Endothelial cell of umbilical vein (primary cell): ENCODE results near the gene DLL1. TPM values are rescaled to one million over a fixed set of nuclear protein-coding genes. Genes with fewer than 3 reads are reported as not detected.

Experiments
- BruUV-seq: library from RNA; stranded (reverse); fragments of 400-500 nt; replicated peaks from 2 replicates; lab custom pipeline; 2021; lab: Mats Ljungman, UMichigan
- CTCF ChIA-PET: fragments of 300-600, 350-600 bp; sonication (Branson Sonifier 250); formaldehyde crosslinking; loops from one replicate; lab custom pipeline; 2021; ENCODE audit warnings: antibody characterized with exemption, inconsistent platforms; lab: Charles Lee
- POLR2A ChIA-PET: fragments of 300-600, 350-600 bp; sonication (Branson Sonifier 250); formaldehyde crosslinking; loops from one replicate; lab custom pipeline; 2021; ENCODE audit warnings: antibody characterized with exemption, inconsistent platforms; lab: Charles Lee
- DNase-seq: peaks from one replicate; pipeline ENCODE4 v3.0.0-alpha.2; 2011; ENCODE audit warnings: low read depth, low spot score
- FAIRE-seq: peaks from 2 replicates; lab custom pipeline; 2011; peaks lifted over from hg19 to GRCh38; lab: Jason Lieb, UNC
- H2AFZ ChIP-seq: 2 replicates; pipeline ENCODE4 v1.6.0; 2012; ENCODE audit warnings: low read depth, low read length, control low read depth, inconsistent platforms
- H3K27ac ChIP-seq: 2 replicates; pipeline ENCODE4 v1.5.1; 2011; ENCODE audit warnings: low read depth, mild to moderate bottlenecking, control low read depth, low read length, moderate library complexity; ENCODE audit not compliant: insufficient read depth
- H3K27me3 ChIP-seq, 2 experiments: 2 replicates each; pipeline versions ENCODE4 v1.6.0 to v1.6.1; 2011; ENCODE audit warnings: low read length in 2 of 2, mixed read lengths in 1 of 2; ENCODE audit not compliant: control insufficient read depth in 2 of 2, insufficient read depth in 2 of 2
- H3K36me3 ChIP-seq, 2 experiments: 2 replicates in 1 of 2; 3 replicates in 1 of 2; pipeline ENCODE4 v1.5.1; 2011; ENCODE audit warnings: low read length in 2 of 2, mild to moderate bottlenecking in 1 of 2, moderate library complexity in 1 of 2; ENCODE audit not compliant: control insufficient read depth in 2 of 2, insufficient read depth in 2 of 2; ENCODE audit errors: extremely low read depth in 1 of 2
- H3K4me1 ChIP-seq: 3 replicates; pipeline ENCODE4 v1.5.1; 2011; ENCODE audit warnings: mild to moderate bottlenecking, low read length; ENCODE audit not compliant: control insufficient read depth, insufficient read depth; ENCODE audit errors: extremely low read depth
- H3K4me2 ChIP-seq: 2 replicates; pipeline ENCODE4 v1.6.1; 2011; ENCODE audit warnings: low read length, control low read depth, mixed read lengths; ENCODE audit not compliant: insufficient read depth
- H3K4me3 ChIP-seq, 3 experiments: fragments of 200-600 bp in 1 of 3; sonication (generic), shearing (Covaris generic) in 1 of 3; replicated peaks in 1 of 3; 2 replicates each; pipeline ENCODE4 v1.5.1; 2011 to 2016; ENCODE audit warnings: control low read depth in 3 of 3, low read length in 3 of 3, mild to moderate bottlenecking in 2 of 3, inconsistent platforms in 1 of 3, low read depth in 1 of 3, moderate library complexity in 1 of 3; ENCODE audit not compliant: insufficient read depth in 1 of 3
- H3K79me2 ChIP-seq: 2 replicates; pipeline ENCODE4 v1.6.0; 2012; ENCODE audit warnings: low read length, inconsistent platforms; ENCODE audit not compliant: control insufficient read depth, insufficient read depth
- H3K9ac ChIP-seq: replicated peaks from 2 replicates; pipeline ENCODE3; 2011; ENCODE audit warnings: low read length, control low read depth; ENCODE audit not compliant: insufficient read depth; ENCODE audit errors: extremely low read depth
- H3K9me1 ChIP-seq: replicated peaks from 3 replicates; pipeline ENCODE4 v1.6.0; 2011; ENCODE audit warnings: mild to moderate bottlenecking, low read length; ENCODE audit not compliant: control insufficient read depth, insufficient read depth; ENCODE audit errors: extremely low read depth
- H3K9me3 ChIP-seq: replicated peaks from 2 replicates; pipeline ENCODE4 v1.5.1; 2012; ENCODE audit warnings: low read length, inconsistent platforms; ENCODE audit not compliant: control insufficient read depth, insufficient read depth
- H4K20me1 ChIP-seq: replicated peaks from 2 replicates; pipeline ENCODE3; 2011; ENCODE audit warnings: mild to moderate bottlenecking, low read length; ENCODE audit not compliant: control insufficient read depth, insufficient read depth; ENCODE audit errors: extremely low read depth
- EZH2 ChIP-seq: IDR thresholded peaks from 2 replicates; pipeline ENCODE4 v1.6.1; 2012; ENCODE audit warnings: borderline replicate concordance, low read depth, mild to moderate bottlenecking, moderate library complexity, low read length, inconsistent platforms; ENCODE audit not compliant: severe bottlenecking
- FOS ChIP-seq: IDR thresholded peaks from 2 replicates; pipeline ENCODE4 v1.6.1; 2011; ENCODE audit warnings: mild to moderate bottlenecking, low read length, moderate library complexity, borderline replicate concordance; ENCODE audit not compliant: insufficient read depth
- GATA2 ChIP-seq: IDR thresholded peaks from 2 replicates; pipeline ENCODE4 v1.7.0; 2011; ENCODE audit warnings: low read depth, mild to moderate bottlenecking, moderate library complexity, mixed read lengths, low read length; ENCODE audit not compliant: insufficient read length, insufficient read depth
- JUN ChIP-seq: IDR thresholded peaks from 2 replicates; pipeline ENCODE4 v1.6.1; 2011; ENCODE audit warnings: borderline replicate concordance, low read depth; ENCODE audit not compliant: insufficient read length, insufficient read depth
- MYC ChIP-seq: IDR thresholded peaks from one replicate; pipeline ENCODE4 v1.6.1; 2011; ENCODE audit warnings: mild to moderate bottlenecking, low read depth, low read length
- POLR2A ChIP-seq: IDR thresholded peaks from 2 replicates; pipeline ENCODE4 v1.6.1; 2012; ENCODE audit warnings: low read depth, mild to moderate bottlenecking, control low read depth, low read length
- POLR2AphosphoS5 ChIP-seq: IDR thresholded peaks from 2 replicates; pipeline ENCODE4 v1.6.1; 2012; ENCODE audit warnings: low read depth, mild to moderate bottlenecking, control low read depth, low read length, moderate library complexity; ENCODE audit not compliant: insufficient read depth
- dilution Hi-C: fragments of 300-500 bp; cut with MboI; formaldehyde crosslinking; loops from one replicate; pipeline ENCODE4 v1.15.0; 2019; ENCODE audit warnings: low sequenced_read_pairs; ENCODE audit not compliant: extremely low pct_ligation_motif_present
- intact Hi-C: fragments of 100-400 bp; cut with micrococcal nuclease; formaldehyde crosslinking; loops from one replicate; pipeline ENCODE4 v1.10.0; 2022
- polyA plus RNA-seq, 4 experiments: library from polyadenylated mRNA; depleted of rRNA in 3 of 4; stranded (reverse) in 3 of 4; unstranded in 1 of 4; fragments of >200 nt; gene quantifications; 2 replicates each; pipeline versions ENCODE4 v1.2.1 to v1.2.3, GENCODE V29; 2011 to 2012; ENCODE audit warnings: missing spikeins in 1 of 4
- total RNA-seq: library from RNA; stranded (reverse); gene quantifications from 2 replicates; pipeline ENCODE4 v1.2.3, GENCODE V29; 2021
- TF ChIP-seq, protein P1 (sequence below): IDR thresholded peaks from 2 replicates; pipeline ENCODE4 v1.6.1; 2011; ENCODE audit not compliant: insufficient read depth, insufficient read length
- TF ChIP-seq, protein P2 (sequence below), 2 donors: IDR thresholded peaks; 1 replicate in 1 of 2; 2 replicates in 1 of 2; pipeline ENCODE4 v1.5.1; 2011; ENCODE audit warnings: low read length in 2 of 2, mild to moderate bottlenecking in 2 of 2, moderate library complexity in 2 of 2, control low read depth in 1 of 2, inconsistent platforms in 1 of 2, low read depth in 1 of 2; ENCODE audit not compliant: insufficient read depth in 1 of 2; ENCODE audit errors: extremely low read depth in 1 of 2

The DLL1 gene
- total and polyA plus RNA-seq, 2 donors (not counting 3 experiments of a cell fraction or from before 2014, with no cell fraction given), result 1.4 to 2.3 TPM

GRCh38 chr6:170286246-170286933 is 4.5 kb downstream of the DLL1 start:
- intact Hi-C loops, result loop anchor here (10.0 kb wide), 1 partner anchor 132 kb away; no protein-coding TSS in a partner anchor
- no peak for FAIRE-seq
- CTCF ChIA-PET, result interaction anchor here (1.9 to 2.3 kb wide), 2 partner anchors 231 to 455 kb away, joined by 6 to 13 read pairs; no protein-coding TSS in a partner anchor

GRCh38 chr6:170285482-170285881 is 5.4 kb downstream of the DLL1 start:
- BruUV-seq, result no TSS peak
- peaks cover 0 to 14% of the 10 kb centered on the region in 2 experiments for H3K36me3 ChIP-seq
- no peak overlapping the region for H2AFZ ChIP-seq
- CTCF ChIA-PET, result interaction anchor here (1.9 kb wide), 1 partner anchor 454 kb away, joined by 8 read pairs; no protein-coding TSS in a partner anchor
- no peaks in the 10 kb centered on the region for H3K79me2 ChIP-seq
- no peaks in the 10 kb centered on the region for H4K20me1 ChIP-seq
- DNase-seq, result no peak
- no peaks in the 10 kb centered on the region for H3K9me3 ChIP-seq
- H3K4me1 ChIP-seq, result peaks cover 11% of the 10 kb centered on the region
- peaks cover 6 to 21% of the 10 kb centered on the region in 2 experiments for H3K27me3 ChIP-seq
- dilution Hi-C loops (no loop called here), intact Hi-C loops (loop anchor here (10.0 kb wide), 1 partner anchor 131 kb away; no protein-coding TSS in a partner anchor)
- H3K9me1 ChIP-seq, result no peaks in the 10 kb centered on the region
- no peak for TF ChIP-seq JUN
- TF ChIP-seq, protein P1, sequence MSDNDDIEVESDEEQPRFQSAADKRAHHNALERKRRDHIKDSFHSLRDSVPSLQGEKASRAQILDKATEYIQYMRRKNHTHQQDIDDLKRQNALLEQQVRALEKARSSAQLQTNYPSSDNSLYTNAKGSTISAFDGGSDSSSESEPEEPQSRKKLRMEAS, result no peak
- no peak for TF ChIP-seq GATA2
- TF ChIP-seq POLR2A, result no peak
- no peak for TF ChIP-seq FOS
- TF ChIP-seq POLR2AphosphoS5, result no peak
- TF ChIP-seq, protein P2, sequence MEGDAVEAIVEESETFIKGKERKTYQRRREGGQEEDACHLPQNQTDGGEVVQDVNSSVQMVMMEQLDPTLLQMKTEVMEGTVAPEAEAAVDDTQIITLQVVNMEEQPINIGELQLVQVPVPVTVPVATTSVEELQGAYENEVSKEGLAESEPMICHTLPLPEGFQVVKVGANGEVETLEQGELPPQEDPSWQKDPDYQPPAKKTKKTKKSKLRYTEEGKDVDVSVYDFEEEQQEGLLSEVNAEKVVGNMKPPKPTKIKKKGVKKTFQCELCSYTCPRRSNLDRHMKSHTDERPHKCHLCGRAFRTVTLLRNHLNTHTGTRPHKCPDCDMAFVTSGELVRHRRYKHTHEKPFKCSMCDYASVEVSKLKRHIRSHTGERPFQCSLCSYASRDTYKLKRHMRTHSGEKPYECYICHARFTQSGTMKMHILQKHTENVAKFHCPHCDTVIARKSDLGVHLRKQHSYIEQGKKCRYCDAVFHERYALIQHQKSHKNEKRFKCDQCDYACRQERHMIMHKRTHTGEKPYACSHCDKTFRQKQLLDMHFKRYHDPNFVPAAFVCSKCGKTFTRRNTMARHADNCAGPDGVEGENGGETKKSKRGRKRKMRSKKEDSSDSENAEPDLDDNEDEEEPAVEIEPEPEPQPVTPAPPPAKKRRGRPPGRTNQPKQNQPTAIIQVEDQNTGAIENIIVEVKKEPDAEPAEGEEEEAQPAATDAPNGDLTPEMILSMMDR (IDR thresholded peaks at IDR 0.05; ENCODE audit: extremely low read depth in 1 of 2, insufficient read depth in 1 of 2, low read depth in 1 of 2, low read length in 2 of 2), result no peak
- no peak for TF ChIP-seq MYC
- no peak overlapping the region for H3K4me2 ChIP-seq
- H3K27ac ChIP-seq, result no peak overlapping the region
- no peak for FAIRE-seq
- H3K4me3 ChIP-seq, result no peak overlapping the region
- no peak overlapping the region for H3K9ac ChIP-seq
- POLR2A ChIA-PET, result no interaction called here

More at GRCh38 chr6:170286246-170286933, 4.5 kb downstream of the DLL1 start:
- POLR2A ChIA-PET, result interaction anchor here (0.6 kb wide), 1 partner anchor 77 kb away, joined by 3 read pairs; no protein-coding TSS in a partner anchor
- TF ChIP-seq FOS (no peak), JUN (no peak), EZH2 (peak; percentile 28)
- dilution Hi-C loops, result no loop called here
- no peak overlapping the region for H3K27ac ChIP-seq
- H2AFZ ChIP-seq, result no peak overlapping the region
- no peak overlapping the region for H3K4me2 ChIP-seq
- no peak for DNase-seq
- H3K9me1 ChIP-seq, result no peaks in the 10 kb centered on the region
- H4K20me1 ChIP-seq, result no peaks in the 10 kb centered on the region
- BruUV-seq, result no TSS peak
- no peaks in the 10 kb centered on the region for H3K9me3 ChIP-seq
- H3K4me3 ChIP-seq, result no peak overlapping the region
- peaks cover 6 to 25% of the 10 kb centered on the region in 2 experiments for H3K27me3 ChIP-seq
- H3K36me3 ChIP-seq, result peaks cover 0 to 14% of the 10 kb centered on the region in 2 experiments
- peaks cover 14% of the 10 kb centered on the region for H3K4me1 ChIP-seq
- no peaks in the 10 kb centered on the region for H3K79me2 ChIP-seq
- H3K9ac ChIP-seq, result no peak overlapping the region
